HepG2 (cell line): Measurements from ENCODE around the gene NOVA2. TPM values are rescaled to one million over a fixed set of nuclear protein-coding genes. Genes with fewer than 3 reads are reported as not detected.

Experiments
- ATAD3A ChIP-seq: sonication (generic); formaldehyde crosslinking; IDR thresholded peaks from 2 replicates; pipeline ENCODE4 v1.4.0; 2020; ENCODE audit warnings: missing genetic modification reagents
- CC2D1A ChIP-seq: sonication (generic); formaldehyde crosslinking; IDR thresholded peaks from 2 replicates; pipeline ENCODE4 v1.8.1; 2023; ENCODE audit warnings: mild to moderate bottlenecking, missing genetic modification reagents
- EEA1 ChIP-seq: sonication (generic); formaldehyde crosslinking; IDR thresholded peaks from 2 replicates; pipeline ENCODE4 v1.5.1; 2020; ENCODE audit warnings: mild to moderate bottlenecking, missing genetic modification reagents, borderline replicate concordance
- ETV5 ChIP-seq: IDR thresholded peaks from 2 replicates; pipeline ENCODE4 v1.6.1; 2018; ENCODE audit warnings: missing biosample characterization, missing genetic modification reagents, inconsistent platforms, borderline replicate concordance
- FOXP1 ChIP-seq, 2 experiments: fragments of 450-650 bp in 1 of 2; IDR thresholded peaks; 2 replicates each; pipeline ENCODE4 v1.6.1; 2017 to 2018; ENCODE audit warnings: antibody characterized with exemption in 1 of 2
- NCOA5 ChIP-seq: sonication (generic); formaldehyde crosslinking; IDR thresholded peaks from 2 replicates; pipeline ENCODE4 v1.4.0; 2020; ENCODE audit warnings: missing genetic modification reagents
- PAWR ChIP-seq: sonication (generic); formaldehyde crosslinking; IDR thresholded peaks from 2 replicates; pipeline ENCODE4 v1.4.0; 2020; ENCODE audit warnings: missing genetic modification reagents, mild to moderate bottlenecking, borderline replicate concordance
- POLR2A ChIP-seq, 2 experiments: IDR thresholded peaks; 2 replicates each; pipeline ENCODE4 v1.6.1; 2011; ENCODE audit warnings: low read depth in 2 of 2, low read length in 2 of 2, mild to moderate bottlenecking in 1 of 2, moderate library complexity in 1 of 2; ENCODE audit not compliant: insufficient read depth in 1 of 2
- STAG1 ChIP-seq: sonication (generic); formaldehyde crosslinking; IDR thresholded peaks from 2 replicates; pipeline ENCODE4 v1.4.0; 2020; ENCODE audit warnings: missing genetic modification reagents
- TARDBP ChIP-seq: sonication (generic); formaldehyde crosslinking; IDR thresholded peaks from 2 replicates; pipeline ENCODE4 v1.8.0; 2022; ENCODE audit warnings: mild to moderate bottlenecking, missing genetic modification reagents
- ZFP36L2 ChIP-seq: sonication (generic); formaldehyde crosslinking; IDR thresholded peaks from 2 replicates; pipeline ENCODE4 v1.4.0; 2020; ENCODE audit warnings: missing genetic modification reagents
- ZFY ChIP-seq: sonication (generic); formaldehyde crosslinking; IDR thresholded peaks from 2 replicates; pipeline ENCODE4 v1.4.0; 2020; ENCODE audit warnings: missing genetic modification reagents
- ZNF562 ChIP-seq: sonication (generic); formaldehyde crosslinking; IDR thresholded peaks from 2 replicates; pipeline ENCODE4 v1.8.0; 2022; ENCODE audit warnings: missing genetic modification reagents, borderline replicate concordance
- polyA plus RNA-seq, 8 experiments: library from polyadenylated mRNA; depleted of rRNA in 3 of 8; stranded (reverse) in 7 of 8; unstranded in 1 of 8; fragments of >200 nt; fragmentation: Illumina TruSeq in 4 of 8; extraction: Trizol in 4 of 8; gene quantifications; 2 replicates each; pipeline versions ENCODE4 v1.2.1 to v1.2.3, GENCODE V29; 2011 to 2016; ENCODE audit warnings: low read depth in 4 of 8, missing spikeins in 1 of 8, mixed read lengths in 1 of 8; ENCODE audit not compliant: insufficient read depth in 1 of 8
- total RNA-seq, 5 experiments: library from RNA; depleted of rRNA; stranded (reverse); fragments of >200 nt; fragmentation: Illumina TruSeq; extraction: Trizol; gene quantifications; 2 replicates each; pipeline ENCODE4 v1.2.3, GENCODE V29; 2016; ENCODE audit warnings: low read depth in 1 of 5
- TF ChIP-seq, protein P1 (sequence below): sonication (generic); formaldehyde crosslinking; IDR thresholded peaks from 2 replicates; pipeline ENCODE4 v1.5.1; 2020; ENCODE audit warnings: missing genetic modification reagents, mild to moderate bottlenecking, borderline replicate concordance
- TF ChIP-seq, protein P2 (sequence below): sonication (generic); formaldehyde crosslinking; IDR thresholded peaks from 2 replicates; pipeline ENCODE4 v1.5.1; 2020; ENCODE audit warnings: mild to moderate bottlenecking, missing genetic modification reagents
- TF ChIP-seq, protein P3 (sequence below): sonication (generic); formaldehyde crosslinking; IDR thresholded peaks from 2 replicates; pipeline ENCODE4 v1.8.1; 2023; ENCODE audit warnings: mild to moderate bottlenecking, missing genetic modification reagents
- TF ChIP-seq, protein P4 (sequence below): sonication (generic); formaldehyde crosslinking; IDR thresholded peaks from 2 replicates; pipeline ENCODE4 v1.5.0; 2020; ENCODE audit warnings: mild to moderate bottlenecking, missing genetic modification reagents

The NOVA2 gene
- total and polyA plus RNA-seq, 2 of the 13 experiments (the other 11 are each of a cell fraction or from before 2014, with no cell fraction given), result not detected

DNA sequence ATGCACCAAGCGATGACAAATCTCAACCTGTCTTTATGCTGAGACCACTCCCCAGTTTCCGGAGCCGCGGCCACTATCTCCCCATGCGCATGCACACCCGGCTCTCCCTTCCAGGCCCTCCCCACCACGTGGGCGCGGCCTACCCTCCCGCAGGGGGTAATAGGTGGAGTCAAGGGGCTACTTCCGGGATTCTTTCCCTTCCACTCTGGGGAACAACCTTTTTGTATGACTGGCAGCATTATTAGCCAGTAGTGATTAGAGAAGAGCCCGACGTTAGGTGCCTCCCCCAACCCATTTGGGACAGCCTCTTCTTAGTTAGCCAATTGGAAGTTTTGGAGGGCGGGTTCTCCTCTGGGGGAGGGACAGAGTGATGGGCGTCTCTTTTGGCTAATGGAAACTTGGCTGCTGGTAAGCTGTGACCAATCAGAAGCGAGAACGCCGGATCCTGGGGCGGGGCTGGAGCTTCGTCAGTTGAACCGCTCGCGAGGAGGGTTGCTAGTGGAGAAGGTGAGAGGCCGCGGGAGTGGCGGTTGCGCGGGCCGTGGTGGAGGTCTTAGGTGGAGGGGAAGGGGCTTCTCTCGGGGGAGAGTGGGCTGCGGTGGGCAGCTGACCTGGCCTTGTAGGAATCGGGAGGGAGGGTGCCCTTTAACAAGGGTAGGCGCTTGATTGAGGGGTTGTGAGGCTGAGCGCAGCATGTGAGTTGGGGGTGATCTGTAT, 21.5 kb upstream of the NOVA2 start, which contains the start of gene CCDC61 (continued):
- TF ChIP-seq PAWR (CRISPR knock-in tag) (no peak), POLR2A (IDR thresholded peaks at IDR 0.05; ENCODE audit: insufficient read depth in 1 of 2, low read depth in 2 of 2, low read length in 2 of 2) (peak; percentile 76 to 88), TARDBP (peak; percentile 25; the same call in 1 of the 2 replicates), ZFP36L2 (CRISPR knock-in tag) (no peak), ATAD3A (CRISPR knock-in tag) (no peak), ZFY (CRISPR knock-in tag) (peak; percentile 73), NCOA5 (CRISPR knock-in tag) (no peak), ZNF562 (CRISPR knock-in tag) (no peak), FOXP1 (IDR thresholded peaks at IDR 0.05) (no peak), FOXP1 (CRISPR knock-in tag; IDR thresholded peaks at IDR 0.05) (no peak), ETV5 (CRISPR knock-in tag) (peak; percentile 31; the same call in 1 of the 2 replicates), EEA1 (no peak), STAG1 (CRISPR knock-in tag) (no peak), CC2D1A (CRISPR knock-in tag) (no peak)
- TF ChIP-seq, protein P1, sequence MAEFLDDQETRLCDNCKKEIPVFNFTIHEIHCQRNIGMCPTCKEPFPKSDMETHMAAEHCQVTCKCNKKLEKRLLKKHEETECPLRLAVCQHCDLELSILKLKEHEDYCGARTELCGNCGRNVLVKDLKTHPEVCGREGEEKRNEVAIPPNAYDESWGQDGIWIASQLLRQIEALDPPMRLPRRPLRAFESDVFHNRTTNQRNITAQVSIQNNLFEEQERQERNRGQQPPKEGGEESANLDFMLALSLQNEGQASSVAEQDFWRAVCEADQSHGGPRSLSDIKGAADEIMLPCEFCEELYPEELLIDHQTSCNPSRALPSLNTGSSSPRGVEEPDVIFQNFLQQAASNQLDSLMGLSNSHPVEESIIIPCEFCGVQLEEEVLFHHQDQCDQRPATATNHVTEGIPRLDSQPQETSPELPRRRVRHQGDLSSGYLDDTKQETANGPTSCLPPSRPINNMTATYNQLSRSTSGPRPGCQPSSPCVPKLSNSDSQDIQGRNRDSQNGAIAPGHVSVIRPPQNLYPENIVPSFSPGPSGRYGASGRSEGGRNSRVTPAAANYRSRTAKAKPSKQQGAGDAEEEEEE (CRISPR knock-in tag), result no peak
- TF ChIP-seq, protein P2, sequence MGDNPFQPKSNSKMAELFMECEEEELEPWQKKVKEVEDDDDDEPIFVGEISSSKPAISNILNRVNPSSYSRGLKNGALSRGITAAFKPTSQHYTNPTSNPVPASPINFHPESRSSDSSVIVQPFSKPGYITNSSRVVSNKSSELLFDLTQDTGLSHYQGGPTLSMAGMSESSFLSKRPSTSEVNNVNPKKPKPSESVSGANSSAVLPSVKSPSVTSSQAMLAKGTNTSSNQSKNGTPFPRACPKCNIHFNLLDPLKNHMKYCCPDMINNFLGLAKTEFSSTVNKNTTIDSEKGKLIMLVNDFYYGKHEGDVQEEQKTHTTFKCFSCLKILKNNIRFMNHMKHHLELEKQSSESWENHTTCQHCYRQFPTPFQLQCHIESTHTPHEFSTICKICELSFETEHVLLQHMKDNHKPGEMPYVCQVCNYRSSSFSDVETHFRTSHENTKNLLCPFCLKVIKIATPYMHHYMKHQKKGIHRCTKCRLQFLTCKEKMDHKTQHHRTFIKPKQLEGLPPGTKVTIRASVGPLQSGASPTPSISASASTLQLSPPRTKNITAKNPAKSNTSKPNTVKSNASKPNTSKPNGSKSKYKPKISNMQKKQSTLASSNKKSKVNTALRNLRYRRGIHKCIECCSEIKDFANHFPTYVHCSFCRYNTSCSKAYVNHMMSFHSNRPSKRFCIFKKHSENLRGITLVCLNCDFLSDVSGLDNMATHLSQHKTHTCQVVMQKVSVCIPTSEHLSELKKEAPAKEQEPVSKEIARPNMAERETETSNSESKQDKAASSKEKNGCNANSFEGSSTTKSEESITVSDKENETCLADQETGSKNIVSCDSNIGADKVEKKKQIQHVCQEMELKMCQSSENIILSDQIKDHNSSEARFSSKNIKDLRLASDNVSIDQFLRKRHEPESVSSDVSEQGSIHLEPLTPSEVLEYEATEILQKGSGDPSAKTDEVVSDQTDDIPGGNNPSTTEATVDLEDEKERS (CRISPR knock-in tag), result no peak
- TF ChIP-seq, protein P3, sequence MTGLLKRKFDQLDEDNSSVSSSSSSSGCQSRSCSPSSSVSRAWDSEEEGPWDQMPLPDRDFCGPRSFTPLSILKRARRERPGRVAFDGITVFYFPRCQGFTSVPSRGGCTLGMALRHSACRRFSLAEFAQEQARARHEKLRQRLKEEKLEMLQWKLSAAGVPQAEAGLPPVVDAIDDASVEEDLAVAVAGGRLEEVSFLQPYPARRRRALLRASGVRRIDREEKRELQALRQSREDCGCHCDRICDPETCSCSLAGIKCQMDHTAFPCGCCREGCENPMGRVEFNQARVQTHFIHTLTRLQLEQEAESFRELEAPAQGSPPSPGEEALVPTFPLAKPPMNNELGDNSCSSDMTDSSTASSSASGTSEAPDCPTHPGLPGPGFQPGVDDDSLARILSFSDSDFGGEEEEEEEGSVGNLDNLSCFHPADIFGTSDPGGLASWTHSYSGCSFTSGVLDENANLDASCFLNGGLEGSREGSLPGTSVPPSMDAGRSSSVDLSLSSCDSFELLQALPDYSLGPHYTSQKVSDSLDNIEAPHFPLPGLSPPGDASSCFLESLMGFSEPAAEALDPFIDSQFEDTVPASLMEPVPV (CRISPR knock-in tag), result peak; percentile 11; the same call in 1 of the 2 replicates
- TF ChIP-seq, protein P4, sequence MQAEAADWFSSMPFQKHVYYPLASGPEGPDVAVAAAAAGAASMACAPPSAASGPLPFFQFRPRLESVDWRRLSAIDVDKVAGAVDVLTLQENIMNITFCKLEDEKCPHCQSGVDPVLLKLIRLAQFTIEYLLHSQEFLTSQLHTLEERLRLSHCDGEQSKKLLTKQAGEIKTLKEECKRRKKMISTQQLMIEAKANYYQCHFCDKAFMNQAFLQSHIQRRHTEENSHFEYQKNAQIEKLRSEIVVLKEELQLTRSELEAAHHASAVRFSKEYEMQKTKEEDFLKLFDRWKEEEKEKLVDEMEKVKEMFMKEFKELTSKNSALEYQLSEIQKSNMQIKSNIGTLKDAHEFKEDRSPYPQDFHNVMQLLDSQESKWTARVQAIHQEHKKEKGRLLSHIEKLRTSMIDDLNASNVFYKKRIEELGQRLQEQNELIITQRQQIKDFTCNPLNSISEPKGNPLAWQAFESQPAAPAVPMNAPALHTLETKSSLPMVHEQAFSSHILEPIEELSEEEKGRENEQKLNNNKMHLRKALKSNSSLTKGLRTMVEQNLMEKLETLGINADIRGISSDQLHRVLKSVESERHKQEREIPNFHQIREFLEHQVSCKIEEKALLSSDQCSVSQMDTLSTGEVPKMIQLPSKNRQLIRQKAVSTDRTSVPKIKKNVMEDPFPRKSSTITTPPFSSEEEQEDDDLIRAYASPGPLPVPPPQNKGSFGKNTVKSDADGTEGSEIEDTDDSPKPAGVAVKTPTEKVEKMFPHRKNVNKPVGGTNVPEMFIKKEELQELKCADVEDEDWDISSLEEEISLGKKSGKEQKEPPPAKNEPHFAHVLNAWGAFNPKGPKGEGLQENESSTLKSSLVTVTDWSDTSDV, result no peak
